Stimulated activated effector memory CD8-positive, alpha-beta T cell treated with anti-CD3 and anti-CD28 coated beads, Interleukin-12 subunit alpha, Interleukin-12 subunit beta, amount 100 ng/mL, for 72 hours (primary cell): ENCODE measurements around the gene SLCO3A1.
"Not testable (repeated sequence)": the region's sequence is repeated elsewhere in the genome, so short reads cannot be mapped to it uniquely, and the experiment has no call there.

ENCODE experiments used
- ATAC-seq: fragments of 150-1000 bp; cut with Tn5 transposase; 2 replicates; pipeline ENCODE4 v1.10.0; 2021
- DNase-seq, 2 donors: peaks; one replicate each; pipeline ENCODE4 v3.0.0; 2021 to 2022; ENCODE audit warnings: low spot score in 2 of 2
- H3K27ac Mint-ChIP-seq: one replicate; pipeline ENCODE4 v1.8.0; 2022; ENCODE audit warnings: mild to moderate bottlenecking, mixed read lengths
- H3K36me3 Mint-ChIP-seq: one replicate; pipeline ENCODE4 v1.8.0; 2022; ENCODE audit warnings: mild to moderate bottlenecking, mixed read lengths
- H3K4me1 Mint-ChIP-seq: one replicate; pipeline ENCODE4 v1.8.0; 2022; ENCODE audit warnings: mixed read lengths
- H3K4me3 Mint-ChIP-seq: one replicate; pipeline ENCODE4 v1.8.0; 2022; ENCODE audit warnings: mild to moderate bottlenecking, mixed read lengths
- H3K9me3 Mint-ChIP-seq: one replicate; pipeline ENCODE4 v1.8.0; 2022; ENCODE audit warnings: mixed read lengths

SLCO3A1 gene

GRCh38 chr15:92037491-92037890 is 184.0 kb downstream of the SLCO3A1 start:
- ATAC-seq: no peak
- Mint-ChIP-seq H3K36me3 (no peaks in the 10 kb centered on the region), H3K4me1 (peaks cover 37% of the 10 kb centered on the region), H3K9me3 (no peaks in the 10 kb centered on the region), H3K27ac (no peak overlapping the region), H3K4me3 (no peak overlapping the region)
- DNase-seq: no peak

- peaks cover 40% of the 10 kb centered on the region for H3K4me1 Mint-ChIP-seq
- no peaks in the 10 kb centered on the region for H3K9me3 Mint-ChIP-seq
- no peak overlapping the region for H3K27ac Mint-ChIP-seq
- DNase-seq (no peak), ATAC-seq (no peak)
- no peaks in the 10 kb centered on the region for H3K36me3 Mint-ChIP-seq
- H3K4me3 Mint-ChIP-seq: no peak overlapping the region
Observed at GRCh38 chr15:92040350-92040749, 186.8 kb downstream of the SLCO3A1 start.

GRCh38 chr15:92041371-92041770 is 187.9 kb downstream of the SLCO3A1 start:
- H3K27ac Mint-ChIP-seq: no peak overlapping the region
- H3K4me3 Mint-ChIP-seq: no peak overlapping the region
- ATAC-seq (no peak), DNase-seq (no peak)
- no peaks in the 10 kb centered on the region for H3K36me3 Mint-ChIP-seq
- H3K9me3 Mint-ChIP-seq: no peaks in the 10 kb centered on the region
- H3K4me1 Mint-ChIP-seq: peaks cover 40% of the 10 kb centered on the region

GRCh38 chr15:92043283-92043682 is 189.8 kb downstream of the SLCO3A1 start:
- ATAC-seq (no peak), DNase-seq (no peak)
- Mint-ChIP-seq H3K27ac (no peak overlapping the region), H3K4me3 (no peak overlapping the region), H3K36me3 (no peaks in the 10 kb centered on the region), H3K9me3 (no peaks in the 10 kb centered on the region), H3K4me1 (peaks cover 47% of the 10 kb centered on the region)

- H3K36me3 Mint-ChIP-seq: no peaks in the 10 kb centered on the region
- peaks cover 51% of the 10 kb centered on the region for H3K4me1 Mint-ChIP-seq
- H3K9me3 Mint-ChIP-seq: no peaks in the 10 kb centered on the region
- no peak overlapping the region for H3K4me3 Mint-ChIP-seq
- DNase-seq: no peak
- ATAC-seq: no peak
- peak overlapping the region; percentile 44 for H3K27ac Mint-ChIP-seq
Observed at GRCh38 chr15:92044203-92044909, 190.8 kb downstream of the SLCO3A1 start.

GRCh38 chr15:92047900-92048299 is 194.4 kb downstream of the SLCO3A1 start:
- peaks cover 47% of the 10 kb centered on the region for H3K4me1 Mint-ChIP-seq
- H3K4me3 Mint-ChIP-seq: no peak overlapping the region
- DNase-seq (no peak), ATAC-seq (no peak)
- no peaks in the 10 kb centered on the region for H3K36me3 Mint-ChIP-seq
- no peaks in the 10 kb centered on the region for H3K9me3 Mint-ChIP-seq
- H3K27ac Mint-ChIP-seq: no peak overlapping the region

- H3K27ac Mint-ChIP-seq: no peak overlapping the region
- peaks cover 42% of the 10 kb centered on the region for H3K4me1 Mint-ChIP-seq
- ATAC-seq: no peak
- DNase-seq: no peak
- no peaks in the 10 kb centered on the region for H3K36me3 Mint-ChIP-seq
- H3K9me3 Mint-ChIP-seq: no peaks in the 10 kb centered on the region
- no peak overlapping the region for H3K4me3 Mint-ChIP-seq
Observed at GRCh38 chr15:92048739-92049138, 195.2 kb downstream of the SLCO3A1 start.

- no peak for DNase-seq
- Mint-ChIP-seq H3K4me1 (peaks cover 35% of the 10 kb centered on the region), H3K36me3 (no peaks in the 10 kb centered on the region), H3K27ac (peak overlapping the region; percentile 1), H3K9me3 (no peaks in the 10 kb centered on the region), H3K4me3 (no peak overlapping the region)
- no peak for ATAC-seq
Observed at GRCh38 chr15:92049290-92049989, 195.9 kb downstream of the SLCO3A1 start.

GRCh38 chr15:92050220-92050898 is 196.9 kb downstream of the SLCO3A1 start:
- H3K4me1 Mint-ChIP-seq: peaks cover 32% of the 10 kb centered on the region
- H3K9me3 Mint-ChIP-seq: no peaks in the 10 kb centered on the region
- H3K36me3 Mint-ChIP-seq: no peaks in the 10 kb centered on the region
- no peak overlapping the region for H3K4me3 Mint-ChIP-seq
- ATAC-seq: no peak
- H3K27ac Mint-ChIP-seq: peak overlapping the region; percentile 1
- no peak for DNase-seq

- Mint-ChIP-seq H3K9me3 (no peaks in the 10 kb centered on the region), H3K27ac (no peak overlapping the region), H3K4me3 (no peak overlapping the region), H3K36me3 (no peaks in the 10 kb centered on the region), H3K4me1 (peaks cover 38% of the 10 kb centered on the region)
- no peak for DNase-seq
- ATAC-seq: no peak
Observed at GRCh38 chr15:92051716-92052115, 198.2 kb downstream of the SLCO3A1 start.

- ATAC-seq: no peak
- Mint-ChIP-seq H3K27ac (no peak overlapping the region), H3K4me1 (peaks cover 40% of the 10 kb centered on the region), H3K9me3 (no peaks in the 10 kb centered on the region), H3K4me3 (no peak overlapping the region), H3K36me3 (no peaks in the 10 kb centered on the region)
- DNase-seq: no peak
Observed at GRCh38 chr15:92053753-92054316, 200.3 kb downstream of the SLCO3A1 start.

- DNase-seq (no peak), ATAC-seq (no peak)
- no peak overlapping the region for H3K27ac Mint-ChIP-seq
- H3K9me3 Mint-ChIP-seq: no peaks in the 10 kb centered on the region
- H3K4me1 Mint-ChIP-seq: peaks cover 27% of the 10 kb centered on the region
- no peaks in the 10 kb centered on the region for H3K36me3 Mint-ChIP-seq
- H3K4me3 Mint-ChIP-seq: no peak overlapping the region
Observed at GRCh38 chr15:92056875-92057274, 203.4 kb downstream of the SLCO3A1 start.

- H3K9me3 Mint-ChIP-seq: no peaks in the 10 kb centered on the region
- no peak for DNase-seq
- H3K27ac Mint-ChIP-seq: peak overlapping the region; percentile 60
- no peak overlapping the region for H3K4me3 Mint-ChIP-seq
- H3K4me1 Mint-ChIP-seq: peaks cover 32% of the 10 kb centered on the region
- no peak for ATAC-seq
- no peaks in the 10 kb centered on the region for H3K36me3 Mint-ChIP-seq
Observed at GRCh38 chr15:92059036-92059970, 205.8 kb downstream of the SLCO3A1 start.

- DNase-seq, H3K4me3 Mint-ChIP-seq: not testable (repeated sequence)
Observed at GRCh38 chr15:92059971-92060311, 206.4 kb downstream of the SLCO3A1 start.

More at GRCh38 chr15:92059971-92060311, 206.4 kb downstream of the SLCO3A1 start:
- not testable (repeated sequence) for H3K9me3 Mint-ChIP-seq, H3K27ac Mint-ChIP-seq, H3K36me3 Mint-ChIP-seq, ATAC-seq
- H3K4me1 Mint-ChIP-seq: peaks cover 32% of the 10 kb centered on the region
